ENCODE data around the gene CABP2. TPM values are rescaled to one million over a fixed set of nuclear protein-coding genes. Genes with fewer than 3 reads are reported as not detected.

CABP2 gene
- total RNA-seq, 1 donor: not detected

DNA sequence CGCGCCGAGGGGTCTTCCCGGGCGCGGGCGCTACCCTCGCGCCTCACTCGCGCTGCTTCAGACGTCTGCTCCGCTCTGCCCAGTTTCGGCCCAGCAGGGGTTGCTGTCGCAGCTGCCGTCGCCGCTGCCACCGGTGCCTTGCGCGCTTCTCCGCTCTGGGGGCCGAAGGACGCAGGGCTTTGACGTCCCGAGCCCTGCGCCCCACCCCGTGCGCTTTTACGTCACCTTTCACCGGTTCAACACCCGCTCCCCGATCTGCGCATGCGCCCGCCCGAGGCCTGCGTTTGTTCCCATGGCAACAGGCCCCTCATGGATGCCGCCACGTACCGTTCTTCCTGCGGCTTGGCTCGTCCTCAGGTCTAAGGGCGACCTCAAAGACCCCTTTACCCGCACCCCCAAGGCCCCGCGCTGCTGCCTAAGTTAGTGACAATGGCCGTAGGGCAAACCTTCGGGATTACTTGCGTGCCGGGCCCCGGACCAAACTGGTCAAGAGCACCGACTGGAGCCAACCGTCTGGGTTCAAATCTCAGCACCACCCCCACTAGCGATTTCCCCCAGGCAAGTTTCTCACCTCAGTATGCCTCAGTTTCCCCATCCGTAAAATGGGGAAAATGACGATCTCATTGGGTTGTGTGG, 14.6 kb downstream of the CABP2 start:
- peak; percentile 98 to 100 (median 98) for DNase-seq (ENCODE audit: low read depth in 2 of 3, low spot score in 2 of 3)

DNA sequence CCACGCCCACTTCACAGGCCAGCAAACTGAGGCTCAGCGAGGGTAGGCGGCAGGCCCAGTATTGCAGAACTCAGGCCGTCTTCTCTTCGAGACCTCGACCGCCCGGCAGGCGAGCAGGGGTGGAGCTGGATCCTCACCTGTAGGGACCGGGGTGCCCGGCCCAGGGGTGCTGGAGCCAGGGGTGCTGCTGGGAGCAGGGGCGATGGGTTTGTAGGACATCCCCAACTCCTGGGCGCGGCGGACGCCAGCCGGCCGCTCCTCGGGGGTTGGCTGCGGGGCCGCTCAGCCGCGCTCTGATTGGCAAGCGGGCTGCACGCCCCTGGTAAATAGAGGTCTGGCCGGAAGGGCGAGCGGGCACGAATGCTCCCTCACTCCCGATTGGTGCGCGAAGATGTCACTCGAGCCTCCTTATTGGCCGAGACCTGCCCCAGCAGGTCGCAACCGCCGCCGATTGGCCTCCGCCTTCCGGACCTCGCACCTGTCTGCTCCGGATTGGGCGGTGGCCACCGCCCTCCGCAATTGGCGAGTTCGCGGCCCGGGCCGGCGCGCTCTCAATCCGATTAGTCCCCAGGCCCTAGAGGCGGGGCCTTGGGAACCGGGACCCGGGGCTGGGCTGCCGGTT, 15.3 kb downstream of the CABP2 start, which contains the start of gene CDK2AP2:
Gene CDK2AP2, minus strand, starts transcription at position 299 of the 622 bp plus-strand sequence. Its CDS starts 80 bp downstream, at position 219.
- DNase-seq (ENCODE audit: low read depth in 2 of 3, low spot score in 2 of 3): peak; percentile 95 to 99 (median 99)

DNA sequence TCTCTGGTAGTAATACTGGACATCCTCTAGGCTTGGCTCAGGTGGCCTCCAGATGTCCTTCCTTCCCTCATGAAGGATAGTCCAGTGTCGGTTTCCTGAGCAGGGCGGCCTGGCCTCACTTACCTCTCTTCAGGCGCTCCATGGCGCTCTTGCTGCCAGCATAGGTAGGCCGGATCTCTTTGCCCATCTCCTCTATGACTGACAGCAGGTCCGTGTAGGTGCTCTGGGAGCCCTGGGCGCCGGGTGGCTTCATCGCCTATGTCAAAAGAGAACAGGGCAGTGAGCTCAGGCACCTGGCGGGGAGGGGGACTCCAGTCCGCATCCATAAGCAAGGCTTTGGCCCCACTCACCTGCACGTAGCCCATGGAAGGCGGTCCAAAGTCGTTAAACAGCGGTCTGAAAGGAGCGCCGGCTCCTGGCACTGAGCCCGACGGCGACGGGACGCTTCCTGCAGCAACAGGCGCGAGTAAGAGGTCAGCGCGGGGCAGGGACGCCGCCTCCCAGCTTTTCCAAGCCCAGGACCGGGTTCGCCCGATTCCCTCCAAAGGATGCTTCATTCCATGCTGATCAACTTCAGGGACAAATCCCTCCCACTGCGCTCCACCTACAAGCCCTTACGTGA, 15.9 kb downstream of the CABP2 start:
- no peak for DNase-seq (ENCODE audit: low read depth in 2 of 3, low spot score in 2 of 3)

- no peak for DNase-seq (ENCODE audit: low read depth in 2 of 3, low spot score in 2 of 3)
Measured at GRCh38 chr11:67506426-67507051, 16.7 kb downstream of the CABP2 start.

DNA sequence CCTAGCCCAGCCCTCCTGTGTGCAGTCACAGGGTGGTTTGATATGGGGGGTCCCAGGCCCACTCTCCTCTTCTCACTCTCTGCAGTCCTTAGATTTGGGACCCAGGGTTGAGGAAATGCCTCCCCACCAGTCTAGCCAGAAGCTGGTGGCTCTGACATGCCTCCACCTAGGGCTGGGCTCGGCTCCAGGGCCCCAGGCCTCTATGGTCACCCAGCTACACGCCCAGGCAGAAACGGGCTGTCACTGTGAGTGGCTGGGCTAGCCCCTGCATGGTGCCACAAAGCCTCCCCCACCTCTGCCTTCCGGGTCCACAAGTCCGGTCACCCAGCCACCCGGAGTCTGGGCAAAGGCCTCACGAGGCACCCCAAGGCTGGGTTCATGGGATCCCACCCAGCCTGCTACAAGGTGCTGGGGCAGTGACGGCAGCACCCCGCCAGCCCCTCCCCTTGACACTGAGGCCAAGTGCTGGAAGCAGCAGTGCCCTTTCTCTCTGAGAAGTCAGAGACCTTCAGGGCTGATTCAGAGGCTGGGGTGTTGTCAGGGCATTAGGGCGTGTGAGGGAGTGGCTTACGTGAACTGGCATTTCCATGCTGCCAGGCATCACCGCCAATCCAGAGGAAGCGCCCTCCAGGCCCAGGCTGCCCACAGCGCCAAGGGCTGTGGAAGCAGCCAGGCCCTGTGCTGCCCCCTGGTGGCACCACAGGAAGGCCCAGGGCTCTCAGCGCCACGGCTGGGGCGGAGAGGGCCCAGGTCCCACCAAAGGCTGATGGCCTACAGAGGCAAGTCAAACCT, 17.4 kb downstream of the CABP2 start:
- DNase-seq (ENCODE audit: low read depth in 2 of 3, low spot score in 2 of 3): peak; percentile 87 to 94 (median 92)

- peak; percentile 22 to 50 (median 32) for DNase-seq (ENCODE audit: low read depth in 2 of 3, low spot score in 2 of 3)
Measured at GRCh38 chr11:67504950-67505581, 18.2 kb downstream of the CABP2 start, which contains the start of gene PITPNM1. TSS of gene PITPNM1 (minus strand) at chr11:67505363. CDS start at chr11:67504180, 1,183 bp downstream.

DNA sequence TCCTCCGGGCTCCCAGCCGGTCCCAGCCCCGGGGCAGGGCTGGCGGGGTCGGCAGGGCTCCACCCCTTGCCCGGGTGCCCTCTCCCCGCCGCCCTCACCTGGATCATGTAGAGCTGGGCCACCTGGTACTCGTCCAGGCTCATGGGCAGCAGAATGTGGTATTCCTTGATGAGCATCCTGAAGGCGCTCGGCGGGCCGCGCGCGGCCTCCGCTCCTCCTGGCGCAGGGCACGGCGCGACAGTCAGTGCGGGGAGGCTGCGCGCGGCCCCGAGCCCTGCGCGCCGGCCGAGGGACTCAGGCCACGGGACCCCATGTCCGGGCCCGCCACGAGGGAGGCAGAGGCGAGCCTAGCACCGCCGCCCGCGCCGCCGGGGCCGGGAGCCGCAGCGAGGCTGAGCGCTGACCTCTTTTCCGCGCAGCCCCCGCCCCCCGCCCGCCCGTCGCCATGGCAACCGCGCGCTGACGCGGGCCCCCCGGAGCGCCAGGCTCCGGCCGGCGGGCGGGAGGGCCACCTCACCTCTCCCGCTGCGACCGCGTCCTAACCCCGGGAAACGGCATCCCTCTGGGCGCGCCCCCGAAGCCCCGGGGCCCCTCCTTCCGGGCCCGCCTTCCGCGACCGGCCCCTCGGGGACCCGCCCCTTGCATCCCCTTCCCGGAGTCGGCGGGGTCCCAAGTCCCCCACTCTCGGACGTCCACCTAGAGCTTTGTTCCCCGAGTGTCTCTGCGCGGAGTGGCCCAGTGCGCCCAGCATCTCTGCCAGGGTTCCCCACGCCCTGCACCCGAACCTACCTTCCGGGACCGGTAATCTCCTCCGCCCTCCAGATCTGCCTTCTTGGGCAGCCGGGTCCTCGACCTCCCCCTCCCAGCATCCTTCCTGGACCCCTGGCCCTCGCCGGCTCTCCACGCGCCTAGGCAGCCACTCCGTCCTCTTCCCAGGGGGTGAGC, 19.0 kb downstream of the CABP2 start:
- DNase-seq (ENCODE audit: low read depth in 2 of 3, low spot score in 2 of 3): no peak

- DNase-seq (ENCODE audit: low read depth in 2 of 3, low spot score in 2 of 3): no peak
Measured at GRCh38 chr11:67503119-67504004, 19.9 kb downstream of the CABP2 start.

DNA sequence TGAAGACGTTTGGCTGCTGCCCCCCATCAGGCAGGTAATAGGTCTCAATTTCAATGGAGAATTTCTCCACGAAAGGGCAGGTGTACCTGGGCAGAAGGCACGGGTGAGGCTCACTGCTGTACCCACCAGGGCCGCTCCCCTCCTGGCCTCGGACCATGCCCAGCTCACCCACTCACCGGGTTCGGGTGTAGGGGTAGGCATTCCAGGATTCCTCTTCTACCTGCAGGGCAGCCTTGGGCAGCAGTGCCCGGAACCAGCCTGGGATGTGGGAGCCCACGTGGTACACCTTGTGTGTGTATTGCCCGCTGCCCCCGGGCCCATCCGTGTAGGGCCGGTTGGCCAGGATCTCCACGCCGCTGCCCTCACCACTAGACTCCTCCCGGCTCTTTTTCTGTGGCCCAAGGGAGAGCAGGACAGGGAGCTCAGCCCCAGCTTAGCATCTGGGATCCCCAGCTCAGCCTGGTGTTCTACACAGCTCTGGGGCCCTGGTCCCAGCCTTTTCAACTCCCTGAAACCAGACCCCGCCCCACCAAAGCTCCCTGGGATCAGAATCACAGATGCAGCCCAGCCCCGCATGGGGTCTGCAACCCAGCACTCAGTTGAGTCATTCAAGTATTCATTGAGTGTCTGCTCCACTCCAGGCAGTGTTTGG, 20.8 kb downstream of the CABP2 start:
- DNase-seq (ENCODE audit: low read depth in 2 of 3, low spot score in 2 of 3): no peak

- DNase-seq (ENCODE audit: low read depth in 2 of 3, low spot score in 2 of 3): no peak
Measured at GRCh38 chr11:67501854-67502253, 21.4 kb downstream of the CABP2 start.

GRCh38 chr11:67500831-67501715, 22.2 kb downstream of the CABP2 start:
- DNase-seq (ENCODE audit: low read depth in 2 of 3, low spot score in 2 of 3): no peak

DNA sequence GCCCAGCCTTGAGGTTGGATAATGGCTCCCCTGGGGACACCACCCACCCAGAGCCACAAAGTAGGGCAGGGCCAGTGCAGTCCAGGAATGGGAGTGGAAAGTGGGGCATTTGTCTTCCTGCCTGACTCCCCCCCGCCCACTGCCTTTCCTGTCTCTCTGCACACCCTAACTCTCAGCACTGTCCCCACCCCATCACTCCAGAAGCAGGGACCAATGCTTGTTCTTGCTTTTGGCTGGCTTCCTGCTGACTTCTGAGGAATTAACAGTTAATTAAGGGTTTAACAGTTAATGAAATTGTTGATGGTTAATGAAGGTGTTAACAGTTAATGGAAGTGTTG, 22.8 kb downstream of the CABP2 start:
- DNase-seq (ENCODE audit: low read depth in 2 of 3, low spot score in 2 of 3): no peak

DNA sequence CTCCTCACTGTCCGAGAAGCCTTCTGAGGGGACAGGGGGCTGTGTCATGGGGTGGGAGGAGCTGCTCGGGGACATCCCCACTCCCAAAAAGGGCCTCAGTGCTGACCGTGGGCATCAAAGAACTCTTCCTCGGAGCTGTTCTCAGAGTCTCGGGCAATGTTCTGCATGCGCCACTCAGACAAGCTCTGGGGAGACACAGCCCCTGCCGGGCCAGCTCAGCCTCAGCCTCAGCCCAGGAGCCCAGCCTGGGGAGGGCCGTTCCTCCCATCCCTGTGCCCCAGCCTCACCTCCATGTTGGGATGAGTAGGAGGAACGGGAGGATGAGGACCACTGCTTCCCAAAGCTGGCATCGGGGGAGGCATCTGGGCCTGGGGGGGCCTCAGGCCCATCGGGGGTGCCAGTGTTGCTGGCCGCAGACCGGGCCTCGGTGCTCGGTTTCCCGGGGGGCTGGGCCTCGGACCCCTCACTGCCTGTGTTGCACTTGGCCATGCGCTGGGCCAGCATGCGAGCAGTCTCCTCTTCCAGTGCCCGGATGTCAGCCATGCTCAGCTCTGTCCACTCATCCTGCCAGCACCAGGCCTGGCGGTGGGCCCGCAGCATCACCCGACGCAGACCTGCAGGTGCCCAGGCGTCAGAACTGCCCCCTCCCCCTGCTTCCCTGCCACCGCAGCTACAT, 23.3 kb downstream of the CABP2 start:
- no peak for DNase-seq (ENCODE audit: low read depth in 2 of 3, low spot score in 2 of 3)

- DNase-seq (ENCODE audit: low read depth in 2 of 3, low spot score in 2 of 3): no peak
Measured at GRCh38 chr11:67498544-67498972, 24.7 kb downstream of the CABP2 start.

DNA sequence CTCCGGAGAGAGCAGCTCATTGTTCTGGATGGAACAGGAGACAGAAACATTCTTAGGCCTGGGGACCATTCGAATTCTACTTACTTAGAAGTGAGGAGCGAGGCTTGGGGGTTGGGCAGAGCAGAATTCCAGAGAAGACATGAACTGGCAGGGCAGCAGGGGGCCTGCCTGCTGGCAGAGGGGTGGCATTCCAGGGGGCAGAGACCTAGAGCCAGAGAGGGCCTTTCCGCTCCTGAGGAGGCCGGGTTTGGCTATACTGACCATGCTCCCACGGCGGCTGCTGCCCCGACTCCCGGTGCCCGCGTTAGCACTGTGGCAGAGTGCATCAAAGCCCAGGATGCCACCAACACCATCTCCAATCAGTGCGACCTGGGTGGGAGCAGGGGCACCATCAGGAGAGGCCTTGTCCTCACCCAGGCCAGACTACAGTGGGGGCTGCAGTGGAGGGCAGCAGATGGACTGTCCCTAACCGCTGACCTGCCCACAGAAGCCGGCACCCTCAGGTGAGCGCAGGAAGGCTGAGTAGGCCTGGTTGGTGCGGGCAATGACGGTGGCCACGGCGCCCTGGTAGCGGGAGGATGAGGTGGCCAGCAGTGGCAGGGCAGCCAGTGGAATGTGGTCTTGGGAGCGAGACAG, 25.5 kb downstream of the CABP2 start:
- no peak for DNase-seq (ENCODE audit: low read depth in 2 of 3, low spot score in 2 of 3)

GRCh38 chr11:67496113-67496512, 27.1 kb downstream of the CABP2 start:
- DNase-seq (ENCODE audit: low read depth in 2 of 3, low spot score in 2 of 3): no peak
